ENCODE data around the gene HSD17B7. TPM values are rescaled to one million over a fixed set of nuclear protein-coding genes. Genes with fewer than 3 reads are reported as not detected.
"Not testable (repeated sequence)": the region's sequence is repeated elsewhere in the genome, so short reads cannot be mapped to it uniquely, and the experiment has no call there.

The HSD17B7 gene
- total RNA-seq = 24.5 TPM

GRCh38 chr1:162790303-162790984 is at the start of gene HSD17B7:
Gene HSD17B7 (plus strand): TSS chr1:162790702. CDS start chr1:162790801, 99 bp downstream.
- FAIRE-seq = peak; percentile 87
- DNase-seq (ENCODE audit: low spot score in 2 of 2) = peak in 1 of 2 donors; percentile 20

GRCh38 chr1:162740755-162741154 is 49.7 kb upstream of the HSD17B7 start:
- FAIRE-seq (no peak), DNase-seq (ENCODE audit: low spot score in 2 of 2) (no peak)

GRCh38 chr1:162741574-162741973 is 48.9 kb upstream of the HSD17B7 start:
- FAIRE-seq = no peak
- no peak for DNase-seq (ENCODE audit: low spot score in 2 of 2)

- DNase-seq (ENCODE audit: low spot score in 2 of 2); FAIRE-seq: not testable (repeated sequence)
Observed at GRCh38 chr1:162746264-162746942, 44.1 kb upstream of the HSD17B7 start.

- FAIRE-seq (no peak), DNase-seq (ENCODE audit: low spot score in 2 of 2) (no peak)
Observed at GRCh38 chr1:162753001-162753658, 37.4 kb upstream of the HSD17B7 start.

- DNase-seq (ENCODE audit: low spot score in 2 of 2) = no peak
- no peak for FAIRE-seq
Observed at GRCh38 chr1:162753998-162754585, 36.4 kb upstream of the HSD17B7 start.

- no peak for FAIRE-seq
- no peak for DNase-seq (ENCODE audit: low spot score in 2 of 2)
Observed at GRCh38 chr1:162755306-162755705, 35.2 kb upstream of the HSD17B7 start.

GRCh38 chr1:162756523-162756922 is 34.0 kb upstream of the HSD17B7 start:
- FAIRE-seq = no peak
- no peak for DNase-seq (ENCODE audit: low spot score in 2 of 2)

- no peak for DNase-seq (ENCODE audit: low spot score in 2 of 2)
Observed at GRCh38 chr1:162757476-162757875, 33.0 kb upstream of the HSD17B7 start.

GRCh38 chr1:162765788-162766187 is 24.7 kb upstream of the HSD17B7 start:
- no peak for FAIRE-seq
- no peak for DNase-seq (ENCODE audit: low spot score in 2 of 2)

More at GRCh38 chr1:162757476-162757875, 33.0 kb upstream of the HSD17B7 start:
- no peak for FAIRE-seq

GRCh38 chr1:162772571-162773154 is 17.8 kb upstream of the HSD17B7 start:
- DNase-seq (ENCODE audit: low spot score in 2 of 2) (no peak), FAIRE-seq (no peak)

- no peak for DNase-seq (ENCODE audit: low spot score in 2 of 2)
- FAIRE-seq = no peak
Observed at GRCh38 chr1:162774007-162774406, 16.5 kb upstream of the HSD17B7 start.

- DNase-seq (ENCODE audit: low spot score in 2 of 2) (no peak), FAIRE-seq (no peak)
Observed at GRCh38 chr1:162779043-162779442, 11.5 kb upstream of the HSD17B7 start.

- DNase-seq (ENCODE audit: low spot score in 2 of 2) = no peak
- no peak for FAIRE-seq
Observed at GRCh38 chr1:162782671-162783070, 7.8 kb upstream of the HSD17B7 start.

- FAIRE-seq; DNase-seq (ENCODE audit: low spot score in 2 of 2): not testable (repeated sequence)
Observed at GRCh38 chr1:162784926-162785325, 5.6 kb upstream of the HSD17B7 start.

- not testable (repeated sequence) for FAIRE-seq; DNase-seq (ENCODE audit: low spot score in 2 of 2)
Observed at GRCh38 chr1:162788783-162789182, 1.7 kb upstream of the HSD17B7 start.

GRCh38 chr1:162790985-162791357 is 469 bp downstream of the HSD17B7 start:
- FAIRE-seq; DNase-seq (ENCODE audit: low spot score in 2 of 2): not testable (repeated sequence)

- not testable (repeated sequence) for FAIRE-seq; DNase-seq (ENCODE audit: low spot score in 2 of 2)
Observed at GRCh38 chr1:162794284-162794683, 3.8 kb downstream of the HSD17B7 start.

- DNase-seq (ENCODE audit: low spot score in 2 of 2); FAIRE-seq: not testable (repeated sequence)
Observed at GRCh38 chr1:162796617-162797279, 6.2 kb downstream of the HSD17B7 start.
